Islet of Langerhans (tissue), 1 donor: ENCODE results near the gene MTHFSD.

ENCODE experiments used
- FAIRE-seq: peaks from one replicate; lab custom pipeline; 2011; peaks lifted over from hg19 to GRCh38; lab: Jason Lieb, UNC

Gene MTHFSD

GRCh38 chr16:86500708-86501510 lies 54.1 kb downstream of the MTHFSD start:
- no peak for FAIRE-seq

DNA sequence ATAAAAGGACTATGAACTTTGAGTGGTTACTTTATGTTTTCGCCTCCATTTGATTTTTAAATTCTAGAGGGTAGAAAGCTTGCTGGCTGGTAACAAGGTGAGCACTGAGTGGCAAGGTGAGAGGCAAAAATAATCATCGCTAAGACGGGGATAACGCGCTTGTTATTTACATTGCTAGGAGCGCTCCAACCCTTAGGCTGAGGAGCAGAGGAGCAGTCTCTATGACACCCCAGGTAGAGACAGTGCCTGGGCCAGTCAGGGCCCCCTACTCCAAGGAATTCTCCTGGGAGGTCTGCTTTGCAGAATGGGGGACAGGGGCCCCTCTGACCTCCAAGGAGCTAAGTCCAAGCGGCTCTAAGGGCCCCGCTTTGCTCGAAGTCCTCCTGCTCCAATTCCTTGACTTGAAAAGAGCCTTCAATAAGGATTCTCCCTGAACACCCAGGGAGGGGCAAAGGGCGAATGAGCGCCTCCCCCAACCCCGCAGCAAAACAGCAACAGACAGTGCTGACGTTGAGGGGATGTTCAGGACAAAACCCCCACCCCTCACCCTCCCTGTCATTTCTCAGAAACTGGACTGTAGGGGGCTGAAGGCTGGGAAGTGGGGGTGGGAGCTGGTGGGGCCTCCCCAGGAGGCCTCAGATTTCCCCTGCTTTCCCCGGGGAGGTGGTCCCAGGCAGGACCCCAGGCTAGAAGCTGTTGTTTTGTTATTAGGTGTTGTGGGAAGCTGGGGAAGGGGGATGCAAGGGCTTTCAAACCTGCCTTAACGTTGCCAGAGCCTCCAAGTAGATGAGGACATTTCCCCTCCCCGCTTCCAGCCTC lies 54.9 kb downstream of the MTHFSD start:
- FAIRE-seq, result no peak

GRCh38 chr16:86499440-86499786 lies 55.6 kb downstream of the MTHFSD start:
- FAIRE-seq, result no peak

DNA sequence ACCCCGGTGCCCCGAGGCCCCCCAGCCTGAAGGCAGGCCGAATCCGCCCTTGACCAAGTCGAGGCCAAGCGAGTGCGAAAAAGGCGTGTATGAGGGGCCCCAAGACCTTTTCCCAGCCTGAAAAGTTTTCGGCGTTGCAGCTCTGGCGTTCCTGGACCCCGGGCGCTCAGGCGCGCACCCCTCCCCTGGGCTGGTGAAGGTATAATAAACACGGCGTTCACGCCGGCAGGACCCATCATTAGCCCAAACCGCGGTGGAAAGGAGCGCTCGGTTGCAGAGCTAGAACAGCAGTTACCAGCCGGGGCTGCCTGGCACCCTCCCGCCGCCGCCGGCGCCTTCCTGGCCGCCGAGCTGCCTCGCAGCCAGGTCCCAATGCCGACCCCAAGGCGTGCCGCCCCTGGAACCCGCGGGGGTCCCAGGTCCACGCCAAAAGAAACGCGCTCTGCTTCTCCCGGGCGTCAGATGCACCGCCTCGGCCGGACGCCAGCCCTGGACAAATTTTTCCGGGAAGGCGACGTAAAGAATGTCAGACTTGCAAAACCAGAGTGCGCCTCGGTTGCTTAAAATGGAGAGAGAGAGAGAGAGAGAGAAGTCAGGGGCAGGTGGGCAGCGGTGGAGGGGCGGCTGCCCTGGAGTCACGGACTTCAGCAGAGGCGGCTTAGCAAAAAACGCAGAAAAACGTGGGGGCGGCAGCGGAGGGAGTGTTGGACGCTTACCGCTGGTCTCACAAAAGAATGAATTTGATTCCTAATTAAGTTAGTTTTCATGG lies 56.2 kb downstream of the MTHFSD start:
- no peak for FAIRE-seq

DNA sequence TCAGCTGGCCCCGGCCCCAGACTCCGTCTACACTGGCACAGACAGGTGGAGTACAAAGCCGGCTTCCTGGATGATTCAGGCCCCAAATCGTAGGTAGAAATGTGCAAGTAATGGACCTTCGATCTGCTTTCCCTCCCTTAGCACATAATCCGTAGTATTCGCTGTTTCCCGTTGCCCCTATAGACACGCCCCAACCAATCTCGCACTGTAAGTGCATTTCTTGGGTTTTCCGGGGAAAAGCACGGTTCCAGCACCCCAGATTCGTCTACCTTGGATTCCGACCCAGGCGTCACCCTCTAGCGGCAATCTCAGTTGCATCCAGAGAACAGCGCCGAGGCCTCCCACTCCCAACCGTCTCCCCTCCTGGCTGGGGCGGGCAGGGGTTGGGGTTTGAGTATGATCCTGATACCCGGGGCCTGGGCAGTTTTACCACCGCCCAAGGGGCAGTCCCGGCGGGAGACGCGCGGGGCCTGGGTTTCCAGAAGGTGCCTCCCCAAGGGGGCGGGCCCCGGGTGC lies 56.8 kb downstream of the MTHFSD start:
- no peak for FAIRE-seq

GRCh38 chr16:86497551-86498021 lies 57.4 kb downstream of the MTHFSD start:
- no peak for FAIRE-seq

DNA sequence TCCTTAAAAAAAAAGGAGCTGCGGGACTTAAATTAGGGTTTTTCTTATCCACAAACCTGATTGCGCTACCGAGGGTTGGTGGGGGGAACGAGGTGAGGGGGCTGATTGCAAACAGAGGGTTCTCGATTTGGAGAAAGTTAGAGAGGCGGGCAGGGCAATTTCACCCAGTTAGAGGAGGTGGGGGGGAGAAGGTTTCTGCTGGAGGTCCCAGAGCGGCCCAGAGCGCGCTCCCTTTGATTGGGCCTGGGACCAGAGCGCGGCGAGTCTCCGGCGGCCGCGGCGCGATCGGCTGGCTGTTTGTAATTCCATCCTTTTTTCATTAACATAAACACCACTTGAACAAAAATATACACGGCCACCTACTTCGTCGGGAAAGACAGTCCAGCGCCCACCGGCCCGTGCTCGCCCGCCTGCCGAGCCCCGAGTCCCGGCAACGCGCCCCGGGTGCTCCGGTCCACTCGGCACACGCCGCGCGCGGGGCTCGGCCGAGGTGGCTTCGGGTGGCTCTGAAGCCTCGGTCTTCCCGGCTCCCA lies 58.0 kb downstream of the MTHFSD start:
- FAIRE-seq, result no peak

GRCh38 chr16:86496262-86496928 lies 58.6 kb downstream of the MTHFSD start:
- no peak for FAIRE-seq

- no peak for FAIRE-seq
Observed at GRCh38 chr16:86495756-86496261, 59.2 kb downstream of the MTHFSD start.

DNA sequence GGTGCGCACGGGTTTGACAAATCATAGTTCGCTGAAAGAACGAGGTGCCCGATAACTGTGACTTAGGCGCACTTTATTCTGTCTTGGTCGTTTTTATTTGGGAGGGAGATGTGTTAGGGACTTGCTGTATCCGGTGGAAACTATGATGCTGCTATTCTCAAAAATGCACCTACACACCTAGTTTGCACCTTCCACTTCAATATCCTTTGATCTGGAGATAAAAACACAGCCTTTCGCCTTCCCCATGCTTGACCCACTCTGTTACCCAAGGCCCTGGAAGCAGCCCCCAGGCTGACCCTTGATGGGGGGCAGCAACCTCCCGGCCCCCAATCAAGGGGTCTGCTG lies 59.7 kb downstream of the MTHFSD start:
- FAIRE-seq, result no peak

DNA sequence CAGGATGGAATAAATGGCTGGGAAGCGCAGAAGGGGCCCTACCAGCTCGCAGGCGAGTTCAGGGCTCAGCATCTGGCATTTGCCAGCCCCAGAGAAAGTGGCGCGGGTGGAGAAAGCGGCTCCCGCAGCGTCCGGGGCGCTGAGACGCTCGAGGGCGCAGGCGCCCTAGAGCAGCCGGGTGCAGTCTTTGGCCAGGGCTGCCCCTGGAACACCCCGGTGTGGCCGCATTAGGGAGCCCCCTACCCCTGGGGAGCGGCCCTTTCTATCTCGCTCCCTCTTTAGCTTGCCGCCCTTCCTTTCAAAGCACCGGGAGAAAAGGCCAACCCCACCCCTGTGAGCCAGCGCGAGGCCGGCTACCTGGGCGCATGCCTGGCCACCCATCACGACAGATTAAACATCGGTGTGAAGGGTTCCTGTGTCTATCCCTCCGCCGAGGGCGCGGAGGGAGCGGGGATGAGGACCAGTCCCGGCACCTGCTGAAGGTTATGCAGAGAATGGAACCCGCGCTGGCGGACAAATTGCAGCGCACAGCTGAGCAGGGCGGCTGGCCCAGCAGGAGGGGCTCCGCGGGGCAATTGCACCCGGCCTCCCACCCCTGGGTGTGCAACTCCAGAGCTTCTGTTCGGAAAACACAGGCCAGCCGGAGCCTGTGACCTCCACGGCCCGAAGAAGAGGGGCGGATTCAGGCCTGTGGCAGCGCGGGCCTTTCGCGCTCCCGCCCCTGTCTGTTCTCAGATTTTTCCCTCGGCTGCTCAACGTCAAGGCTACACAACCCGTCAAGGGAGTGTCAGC lies 60.3 kb downstream of the MTHFSD start:
- FAIRE-seq, result no peak

- no peak for FAIRE-seq
Observed at GRCh38 chr16:86494039-86494564, 60.9 kb downstream of the MTHFSD start.

GRCh38 chr16:86492961-86493629 lies 61.9 kb downstream of the MTHFSD start:
- no peak for FAIRE-seq

DNA sequence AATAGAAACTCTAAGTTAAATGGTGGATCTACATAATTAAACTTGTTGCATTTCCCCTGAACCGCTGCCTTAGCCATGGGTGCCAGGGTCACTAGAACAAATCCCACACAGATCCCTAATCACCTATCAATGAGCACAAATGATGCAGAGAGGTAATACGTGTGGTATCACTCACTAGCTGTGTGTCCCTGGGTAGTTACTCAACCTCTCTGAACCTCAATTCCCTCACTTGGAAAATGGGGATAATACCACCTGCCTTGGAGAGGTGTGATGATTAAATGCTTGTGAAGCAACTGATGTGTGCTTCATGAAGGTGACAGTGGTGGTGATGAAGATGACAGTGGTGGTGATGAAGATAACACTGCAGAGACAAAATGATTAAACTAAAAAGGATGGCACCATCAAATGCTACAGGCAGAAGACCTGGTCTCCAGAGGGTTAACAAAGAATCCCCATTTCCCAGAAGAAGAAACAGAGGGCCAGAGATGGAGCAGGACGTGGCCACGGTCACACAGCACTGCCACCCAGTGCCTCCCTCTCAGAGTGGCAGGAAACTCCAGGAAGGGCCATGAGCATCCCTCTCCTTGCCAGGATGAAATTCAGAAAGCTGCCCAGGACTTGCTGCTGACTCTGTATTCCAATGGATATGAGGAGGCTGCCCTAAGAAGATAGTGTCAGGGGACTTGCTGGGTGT lies 62.6 kb downstream of the MTHFSD start:
- no peak for FAIRE-seq

GRCh38 chr16:86491640-86492023 lies 63.4 kb downstream of the MTHFSD start:
- FAIRE-seq, result no peak

DNA sequence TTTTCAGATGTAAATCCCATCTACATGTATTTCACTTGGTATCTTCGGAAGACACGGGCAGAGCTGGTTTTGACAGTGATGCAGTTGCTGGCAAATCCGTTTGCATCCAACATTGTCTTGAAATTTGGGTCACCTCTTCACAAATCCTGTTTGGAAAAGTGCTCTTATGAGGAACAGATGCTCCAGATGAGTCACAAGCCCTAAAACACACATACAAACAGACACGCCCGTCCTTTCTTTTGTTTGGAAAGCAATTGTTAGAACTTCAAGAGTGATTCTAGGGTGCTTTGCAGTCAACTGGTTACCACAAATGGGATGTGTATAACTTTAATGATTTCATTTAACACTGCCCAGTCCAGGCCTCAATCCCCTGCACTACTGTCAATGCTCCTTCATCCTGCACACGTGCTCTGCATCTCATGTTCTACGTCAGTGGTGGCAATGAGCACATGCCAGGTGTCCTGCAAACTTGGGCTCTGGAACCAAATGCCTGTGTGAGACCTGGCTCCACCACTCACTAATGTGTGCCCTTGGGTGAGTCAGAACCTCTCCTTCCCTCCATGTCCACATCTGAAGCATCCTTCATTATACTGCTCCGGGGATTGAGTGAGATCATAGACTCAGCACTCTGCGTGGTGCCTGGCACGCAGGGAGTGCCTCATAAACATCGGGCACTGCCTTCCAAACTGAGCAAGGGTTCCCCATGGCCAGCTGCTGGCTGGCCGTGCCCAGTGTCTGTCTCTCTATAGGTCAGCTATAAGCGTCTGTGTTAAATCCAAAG lies 64.0 kb downstream of the MTHFSD start:
- FAIRE-seq, result no peak

DNA sequence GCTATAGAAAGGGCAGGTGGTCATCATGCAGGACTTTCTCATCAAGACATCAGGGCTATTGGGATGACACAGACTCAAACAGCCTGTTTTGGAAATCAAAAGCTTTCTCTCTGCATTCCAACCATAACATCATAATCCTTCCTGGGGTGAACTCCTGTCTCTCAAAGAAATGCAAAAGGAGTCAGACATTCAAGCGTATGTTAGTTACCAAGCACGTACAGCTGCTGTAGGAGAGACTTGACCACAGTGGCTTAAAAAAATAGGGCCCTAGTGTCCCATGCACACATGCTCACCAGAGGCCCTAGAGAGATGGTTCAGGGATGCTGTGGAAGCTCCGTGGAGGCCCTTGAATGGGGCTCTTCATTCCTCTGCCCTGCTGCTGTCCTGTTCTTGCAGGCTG lies 69.3 kb downstream of the MTHFSD start:
- FAIRE-seq, result no peak

GRCh38 chr16:86484240-86484639 lies 70.8 kb downstream of the MTHFSD start:
- no peak for FAIRE-seq

DNA sequence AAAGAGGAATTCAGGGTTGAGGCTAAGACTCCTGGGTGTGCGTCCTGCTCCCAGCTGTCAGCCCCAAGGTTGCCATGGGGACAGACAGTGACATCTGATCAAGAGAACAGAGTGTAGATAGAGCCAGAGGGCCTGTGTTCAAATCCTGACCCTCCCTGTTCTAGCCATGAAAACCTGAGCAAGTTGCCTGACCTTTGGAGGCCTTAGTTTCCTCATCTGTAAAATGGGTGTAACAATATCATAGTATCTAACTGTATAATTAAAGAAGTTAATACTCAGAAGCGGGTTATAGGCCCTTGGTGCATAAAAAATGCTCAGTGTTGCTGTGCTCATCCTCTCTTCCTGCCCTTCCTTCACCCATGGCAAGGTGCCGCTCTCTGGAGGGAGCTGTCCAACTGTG lies 73.4 kb downstream of the MTHFSD start:
- FAIRE-seq, result no peak
